Sigmoid colon (tissue), 3 donors: ENCODE results near the gene GBP7.

Experiments used
- POLR2A ChIP-seq, 2 donors: fragments of 450-650 bp; IDR thresholded peaks; one replicate each; pipeline ENCODE4 v1.6.1; 2016; ENCODE audit warnings: antibody characterized with exemption in 2 of 2, mild to moderate bottlenecking in 2 of 2, moderate library complexity in 2 of 2
- TF ChIP-seq, protein P1 (sequence below), 4 experiments: fragments of 450-650 bp in 3 of 4; fragments of 200-600 bp in 1 of 4; IDR thresholded peaks; one replicate each; pipeline ENCODE4 v1.5.1; 2016 to 2019; ENCODE audit warnings: antibody characterized with exemption in 4 of 4, mild to moderate bottlenecking in 3 of 4, moderate library complexity in 2 of 4

DNA sequence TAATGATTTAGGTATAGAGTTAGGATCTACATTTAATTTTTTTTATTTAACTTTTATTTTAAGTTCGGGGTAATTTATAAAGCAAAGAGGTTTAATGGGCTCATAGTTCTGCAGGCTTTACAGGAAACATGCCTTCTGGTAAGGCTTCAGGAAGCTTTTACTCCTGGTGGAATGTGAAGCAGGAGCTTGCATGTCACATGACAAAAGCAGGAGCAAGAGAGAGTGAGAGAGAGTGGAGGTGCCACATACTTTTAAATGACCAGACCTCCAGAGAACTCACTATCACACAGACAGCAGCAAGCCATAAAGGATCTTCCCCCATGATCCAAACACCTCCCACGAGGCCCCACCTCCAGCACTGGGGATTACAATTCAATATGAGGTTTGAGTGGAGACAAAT lies 32.3 kb downstream of the GBP7 start:
- no peak for TF ChIP-seq POLR2A (IDR thresholded peaks at IDR 0.05)
- TF ChIP-seq, protein P1, sequence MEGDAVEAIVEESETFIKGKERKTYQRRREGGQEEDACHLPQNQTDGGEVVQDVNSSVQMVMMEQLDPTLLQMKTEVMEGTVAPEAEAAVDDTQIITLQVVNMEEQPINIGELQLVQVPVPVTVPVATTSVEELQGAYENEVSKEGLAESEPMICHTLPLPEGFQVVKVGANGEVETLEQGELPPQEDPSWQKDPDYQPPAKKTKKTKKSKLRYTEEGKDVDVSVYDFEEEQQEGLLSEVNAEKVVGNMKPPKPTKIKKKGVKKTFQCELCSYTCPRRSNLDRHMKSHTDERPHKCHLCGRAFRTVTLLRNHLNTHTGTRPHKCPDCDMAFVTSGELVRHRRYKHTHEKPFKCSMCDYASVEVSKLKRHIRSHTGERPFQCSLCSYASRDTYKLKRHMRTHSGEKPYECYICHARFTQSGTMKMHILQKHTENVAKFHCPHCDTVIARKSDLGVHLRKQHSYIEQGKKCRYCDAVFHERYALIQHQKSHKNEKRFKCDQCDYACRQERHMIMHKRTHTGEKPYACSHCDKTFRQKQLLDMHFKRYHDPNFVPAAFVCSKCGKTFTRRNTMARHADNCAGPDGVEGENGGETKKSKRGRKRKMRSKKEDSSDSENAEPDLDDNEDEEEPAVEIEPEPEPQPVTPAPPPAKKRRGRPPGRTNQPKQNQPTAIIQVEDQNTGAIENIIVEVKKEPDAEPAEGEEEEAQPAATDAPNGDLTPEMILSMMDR (IDR thresholded peaks at IDR 0.05), result no peak
